Upper lobe of left lung (tissue), 4 donors: ENCODE data around the gene AHRR.

Experiments used
- CTCF ChIP-seq, 6 experiments: fragments of 450-650 bp in 4 of 6; fragments of 200-600 bp in 2 of 6; sonication (generic) in 2 of 6; IDR thresholded peaks; one replicate each; pipeline ENCODE4 v1.5.1; 2016 to 2019; ENCODE audit warnings: antibody characterized with exemption in 6 of 6
- POLR2A ChIP-seq, 4 donors: fragments of 450-650 bp; IDR thresholded peaks; one replicate each; pipeline ENCODE4 v1.5.1; 2016 to 2017; ENCODE audit warnings: antibody characterized with exemption in 4 of 4, mild to moderate bottlenecking in 2 of 4

GRCh38 chr5:485113-485945 is 163.8 kb downstream of the AHRR start:
- no peak for TF ChIP-seq CTCF (IDR thresholded peaks at IDR 0.05)
- TF ChIP-seq POLR2A (IDR thresholded peaks at IDR 0.05): no peak
